Naive thymus-derived CD4-positive, alpha-beta T cell (primary cell): ENCODE measurements around the gene FCMR. TPM values are rescaled to one million over a fixed set of nuclear protein-coding genes. Genes with fewer than 3 reads are reported as not detected.

Source experiments
- ATAC-seq: fragments of 150-1000 bp; cut with Tn5 transposase; 2 replicates; pipeline ENCODE4 v1.10.0; 2021; ENCODE audit warnings: mild to moderate bottlenecking, moderate library complexity
- CTCF ChIA-PET: fragments of 350-600 bp; sonication (Branson Sonifier 250); formaldehyde crosslinking; loops from one replicate; lab custom pipeline; 2021; ENCODE audit warnings: antibody characterized with exemption; lab: Charles Lee
- POLR2A ChIA-PET: fragments of 350-600 bp; sonication (Branson Sonifier 250); formaldehyde crosslinking; loops from one replicate; lab custom pipeline; 2021; ENCODE audit warnings: antibody characterized with exemption, inconsistent platforms; lab: Charles Lee
- DNase-seq, 9 donors: peaks; one replicate each; pipeline versions ENCODE4 v3.0.0 to v3.0.0-alpha.2; 2020 to 2022; ENCODE audit warnings: mixed read lengths in 1 of 9
- H3K27ac ChIP-seq: one replicate; pipeline ENCODE4 v1.7.0; 2013; ENCODE audit warnings: mild to moderate bottlenecking, low read depth, low read length, moderate library complexity
- H3K27me3 ChIP-seq, 2 donors: one replicate each; pipeline ENCODE4 v1.7.0; 2013; ENCODE audit warnings: low read length in 2 of 2, mild to moderate bottlenecking in 2 of 2, moderate library complexity in 2 of 2; ENCODE audit not compliant: control insufficient read depth in 2 of 2, insufficient read depth in 2 of 2
- H3K36me3 ChIP-seq, 3 experiments: 1 replicate in 2 of 3; 2 replicates in 1 of 3; pipeline ENCODE4 v1.7.0; 2013; ENCODE audit warnings: low read length in 3 of 3, mild to moderate bottlenecking in 3 of 3, moderate library complexity in 1 of 3; ENCODE audit not compliant: insufficient read depth in 3 of 3, control insufficient read depth in 2 of 3
- H3K4me1 ChIP-seq, 2 donors: one replicate each; pipeline ENCODE4 v1.7.0; 2013; ENCODE audit warnings: low read length in 2 of 2, mild to moderate bottlenecking in 2 of 2, moderate library complexity in 1 of 2; ENCODE audit not compliant: control insufficient read depth in 2 of 2, insufficient read depth in 2 of 2
- H3K4me3 ChIP-seq: 2 replicates; pipeline ENCODE4 v1.7.0; 2013; ENCODE audit warnings: mild to moderate bottlenecking, low read length
- H3K9me3 ChIP-seq, 3 experiments: 1 replicate in 2 of 3; 2 replicates in 1 of 3; pipeline ENCODE4 v1.7.0; 2013; ENCODE audit warnings: low read length in 3 of 3; ENCODE audit not compliant: control insufficient read depth in 2 of 3
- H3K27ac Mint-ChIP-seq, 9 donors: one replicate each; pipeline ENCODE4 v1.8.0; 2020 to 2022; ENCODE audit warnings: mixed read lengths in 9 of 9, mild to moderate bottlenecking in 8 of 9, moderate library complexity in 5 of 9, inconsistent platforms in 2 of 9
- H3K27me3 Mint-ChIP-seq, 5 donors: one replicate each; pipeline ENCODE4 v1.8.0; 2021 to 2022; ENCODE audit warnings: mixed read lengths in 5 of 5, mild to moderate bottlenecking in 1 of 5
- H3K36me3 Mint-ChIP-seq, 5 donors: one replicate each; pipeline ENCODE4 v1.8.0; 2020 to 2022; ENCODE audit warnings: mixed read lengths in 5 of 5, mild to moderate bottlenecking in 3 of 5, inconsistent platforms in 1 of 5
- H3K4me1 Mint-ChIP-seq, 7 donors: one replicate each; pipeline ENCODE4 v1.8.0; 2020 to 2022; ENCODE audit warnings: mixed read lengths in 7 of 7, mild to moderate bottlenecking in 3 of 7, inconsistent platforms in 1 of 7
- H3K4me3 Mint-ChIP-seq, 10 donors: one replicate each; pipeline ENCODE4 v1.8.0; 2020 to 2022; ENCODE audit warnings: mild to moderate bottlenecking in 10 of 10, mixed read lengths in 10 of 10, moderate library complexity in 6 of 10, inconsistent platforms in 2 of 10
- H3K9me3 Mint-ChIP-seq, 11 donors: one replicate each; pipeline ENCODE4 v1.8.0; 2020 to 2022; ENCODE audit warnings: mixed read lengths in 11 of 11, mild to moderate bottlenecking in 4 of 11, inconsistent platforms in 1 of 11, moderate library complexity in 1 of 11
- intact Hi-C, 2 donors: fragments of 100-400 bp; cut with micrococcal nuclease; formaldehyde crosslinking; loops; one replicate each; pipeline ENCODE4 v1.15.1; 2023
- polyA plus RNA-seq, 2 donors: library from polyadenylated mRNA; unstranded; fragments of 300-500 nt; fragmentation: Illumina TruSeq; gene quantifications; one replicate each; pipeline ENCODE4 v1.2.3, GENCODE V29; 2021
- total RNA-seq, 6 experiments: library from RNA in 5 of 6; stranded (reverse) in 5 of 6; gene quantifications; 1 replicate in 5 of 6; 2 replicates in 1 of 6; pipeline ENCODE4 v1.2.3 and lab custom pipeline; 2021 to 2026

FCMR gene
- total and polyA plus RNA-seq, 7 experiments from 2014 or later, result 103 to 998 (median 803) TPM

GRCh38 chr1:206930210-206930798 is 8.6 kb upstream of the FCMR start:
- intact Hi-C loops, result no loop called here
- no peaks in the 10 kb centered on the region for H3K27me3 ChIP-seq
- H3K4me1 Mint-ChIP-seq, result peaks cover 25 to 71% (median 58%) of the 10 kb centered on the region in 7 donors
- H3K9me3 ChIP-seq, result no peaks in the 10 kb centered on the region
- H3K9me3 Mint-ChIP-seq, result no peaks in the 10 kb centered on the region
- ATAC-seq, result peak; percentile 57
- no peaks in the 10 kb centered on the region for H3K36me3 Mint-ChIP-seq
- H3K36me3 ChIP-seq, result no peaks in the 10 kb centered on the region
- peak overlapping the region; percentile 58 to 94 (median 88) for H3K27ac Mint-ChIP-seq
- peaks cover 21 to 36% of the 10 kb centered on the region in 2 donors for H3K4me1 ChIP-seq
- ChIA-PET CTCF (interaction anchor here (0.9 to 19.1 kb wide), 8 partner anchors 13 to 195 kb away, joined by 3 to 343 read pairs (median 4); partner anchors contain the start of genes FCMR and IL20), POLR2A (interaction anchor here (0.8 to 13.2 kb wide), 5 partner anchors 13 to 246 kb away, joined by 3 to 323 read pairs (median 3); partner anchors contain the start of gene FCMR)
- peak overlapping the region in 9 of 10 donors; percentile 23 to 57 (median 51) for H3K4me3 Mint-ChIP-seq
- H3K4me3 ChIP-seq, result no peak overlapping the region
- no peak for DNase-seq
- no peaks in the 10 kb centered on the region for H3K27me3 Mint-ChIP-seq
- H3K27ac ChIP-seq, result peak overlapping the region; percentile 19

GRCh38 chr1:206929524-206929923 is 7.8 kb upstream of the FCMR start:
- Mint-ChIP-seq H3K36me3 (no peaks in the 10 kb centered on the region), H3K4me1 (peaks cover 25 to 71% (median 58%) of the 10 kb centered on the region in 7 donors), H3K4me3 (peak overlapping the region in 8 of 10 donors; percentile 9 to 80 (median 56)), H3K27me3 (no peaks in the 10 kb centered on the region), H3K27ac (peak overlapping the region; percentile 62 to 94 (median 88)), H3K9me3 (no peaks in the 10 kb centered on the region)
- intact Hi-C loops, result loop anchor here in 1 of 2 donors (10.0 kb wide), 1 partner anchor 895 kb away; no protein-coding TSS in a partner anchor
- Histone ChIP-seq H3K4me3 (no peak overlapping the region), H3K4me1 (peaks cover 29 to 44% of the 10 kb centered on the region in 2 donors), H3K9me3 (no peaks in the 10 kb centered on the region), H3K36me3 (no peaks in the 10 kb centered on the region), H3K27ac (peak overlapping the region; percentile 5), H3K27me3 (no peaks in the 10 kb centered on the region)
- DNase-seq (no peak), ATAC-seq (no peak)
- ChIA-PET CTCF (interaction anchor here (1.0 to 19.1 kb wide), 5 partner anchors 12 to 195 kb away, joined by 3 to 343 read pairs (median 50); partner anchors contain the start of genes FCMR and IL20), POLR2A (interaction anchor here (13.0 to 13.2 kb wide), 2 partner anchors 12 to 24 kb away, joined by 167 to 323 read pairs; partner anchors contain the start of gene FCMR)

- Histone ChIP-seq H3K4me3 (no peak overlapping the region), H3K27me3 (no peaks in the 10 kb centered on the region), H3K36me3 (no peaks in the 10 kb centered on the region), H3K9me3 (no peaks in the 10 kb centered on the region), H3K4me1 (peaks cover 49 to 58% of the 10 kb centered on the region in 2 donors), H3K27ac (no peak overlapping the region)
- H3K27me3 Mint-ChIP-seq, result no peaks in the 10 kb centered on the region
- H3K36me3 Mint-ChIP-seq, result peaks cover 0 to 3% (median 0%) of the 10 kb centered on the region in 5 donors
- no peak overlapping the region for H3K4me3 Mint-ChIP-seq
- DNase-seq (no peak), ATAC-seq (no peak)
- intact Hi-C loops, result loop anchor here in 1 of 2 donors (10.0 kb wide), 1 partner anchor 899 kb away; no protein-coding TSS in a partner anchor
- CTCF ChIA-PET, result interaction anchor here (0.7 to 19.1 kb wide), 5 partner anchors 9 to 358 kb away, joined by 3 to 343 read pairs (median 8); partner anchors contain the start of gene FCMR
- H3K9me3 Mint-ChIP-seq, result no peaks in the 10 kb centered on the region
- peak overlapping the region in 4 of 9 donors; percentile 36 to 82 (median 62) for H3K27ac Mint-ChIP-seq
- POLR2A ChIA-PET, result interaction anchor here (0.6 to 13.2 kb wide), 5 partner anchors 9 to 212 kb away, joined by 3 to 323 read pairs (median 4); partner anchors contain the start of gene FCMR
- peaks cover 22 to 48% (median 36%) of the 10 kb centered on the region in 7 donors for H3K4me1 Mint-ChIP-seq
Measured at GRCh38 chr1:206926286-206926685, 4.5 kb upstream of the FCMR start.

- Histone ChIP-seq H3K36me3 (peaks cover 0 to 4% (median 0%) of the 10 kb centered on the region in 3 experiments), H3K4me1 (peaks cover 46 to 51% of the 10 kb centered on the region in 2 donors), H3K27me3 (no peaks in the 10 kb centered on the region), H3K27ac (peak overlapping the region; percentile 90), H3K9me3 (no peaks in the 10 kb centered on the region), H3K4me3 (no peak overlapping the region)
- H3K4me1 Mint-ChIP-seq, result peaks cover 19 to 37% (median 31%) of the 10 kb centered on the region in 7 donors
- peak; percentile 62 for ATAC-seq
- no peak overlapping the region for H3K4me3 Mint-ChIP-seq
- peak in 3 of 9 donors; percentile 25 to 38 (median 37) for DNase-seq
- peaks cover 0 to 2% (median 0%) of the 10 kb centered on the region in 11 donors for H3K9me3 Mint-ChIP-seq
- intact Hi-C loops, result loop anchor here in 1 of 2 donors (10.0 kb wide), 1 partner anchor 900 kb away; no protein-coding TSS in a partner anchor
- ChIA-PET CTCF (interaction anchor here (0.8 to 19.1 kb wide), 8 partner anchors 8 to 199 kb away, joined by 3 to 343 read pairs (median 6); partner anchors contain the start of gene FCMR), POLR2A (interaction anchor here (0.8 to 13.2 kb wide), 7 partner anchors 8 to 396 kb away, joined by 3 to 323 read pairs (median 4); partner anchors contain the start of genes CD55 and FCMR)
- H3K27ac Mint-ChIP-seq, result no peak overlapping the region
- peaks cover 8 to 10% (median 9%) of the 10 kb centered on the region in 5 donors for H3K36me3 Mint-ChIP-seq
- no peaks in the 10 kb centered on the region for H3K27me3 Mint-ChIP-seq
Measured at GRCh38 chr1:206925106-206925736, 3.5 kb upstream of the FCMR start.

GRCh38 chr1:206924592-206925105 is 2.9 kb upstream of the FCMR start:
- no peak overlapping the region for H3K27ac Mint-ChIP-seq
- Histone ChIP-seq H3K4me1 (peaks cover 41 to 45% of the 10 kb centered on the region in 2 donors), H3K4me3 (peak overlapping the region; percentile 76), H3K9me3 (no peaks in the 10 kb centered on the region), H3K27ac (peak overlapping the region; percentile 90), H3K27me3 (no peaks in the 10 kb centered on the region), H3K36me3 (peaks cover 0 to 4% (median 1%) of the 10 kb centered on the region in 3 experiments)
- no peak overlapping the region for H3K4me3 Mint-ChIP-seq
- ATAC-seq (no peak), DNase-seq (no peak)
- ChIA-PET CTCF (interaction anchor here (0.8 to 19.1 kb wide), 8 partner anchors 7 to 198 kb away, joined by 3 to 343 read pairs (median 6); partner anchors contain the start of gene FCMR), POLR2A (interaction anchor here (0.8 to 13.2 kb wide), 7 partner anchors 7 to 397 kb away, joined by 3 to 323 read pairs (median 4); partner anchors contain the start of genes CD55 and FCMR)
- intact Hi-C loops, result loop anchor here (5.0 to 10.0 kb wide), 8 partner anchors 53 to 1292 kb away; partner anchors contain the start of genes PFKFB2 (in 2 of the 2), YOD1 (in 2 of the 2), DYRK3 (in 1 of the 2) and ELK4 (in 1 of the 2)
- H3K4me1 Mint-ChIP-seq, result peaks cover 13 to 31% (median 30%) of the 10 kb centered on the region in 7 donors
- no peaks in the 10 kb centered on the region for H3K27me3 Mint-ChIP-seq
- H3K36me3 Mint-ChIP-seq, result peaks cover 12 to 15% (median 13%) of the 10 kb centered on the region in 5 donors
- peaks cover 0 to 2% (median 0%) of the 10 kb centered on the region in 11 donors for H3K9me3 Mint-ChIP-seq
